WTC11 (cell line): Measurements from ENCODE around the gene DUOX1.

ENCODE experiments used
- CTCF ChIP-seq: fragments of 200-600 bp; IDR thresholded peaks from 2 replicates; pipeline ENCODE4 v1.8.0; 2022; ENCODE audit warnings: antibody characterized with exemption
- IRF2 ChIP-seq: sonication (generic); formaldehyde crosslinking; IDR thresholded peaks from 2 replicates; pipeline ENCODE4 v1.8.0; 2022; ENCODE audit warnings: low read depth, missing genetic modification reagents, borderline replicate concordance
- PRDM15 ChIP-seq: sonication (generic); formaldehyde crosslinking; IDR thresholded peaks from 2 replicates; pipeline ENCODE4 v1.8.0; 2022; ENCODE audit warnings: missing genetic modification reagents
- SP1 ChIP-seq: sonication (generic); formaldehyde crosslinking; conservative IDR thresholded peaks from 2 replicates; pipeline ENCODE4 v1.8.1; 2022; ENCODE audit warnings: missing genetic modification reagents
- TCF7 ChIP-seq: sonication (generic); formaldehyde crosslinking; IDR thresholded peaks from 2 replicates; pipeline ENCODE4 v1.8.0; 2022; ENCODE audit warnings: mild to moderate bottlenecking, low read depth, missing genetic modification reagents, moderate library complexity
- TEAD4 ChIP-seq: sonication (generic); formaldehyde crosslinking; IDR thresholded peaks from 2 replicates; pipeline ENCODE4 v1.8.0; 2022; ENCODE audit warnings: mild to moderate bottlenecking, missing genetic modification reagents
- ZNF121 ChIP-seq: sonication (generic); formaldehyde crosslinking; IDR thresholded peaks from 2 replicates; pipeline ENCODE4 v1.8.0; 2023; ENCODE audit warnings: missing genetic modification reagents
- TF ChIP-seq, protein P1 (sequence below): sonication (generic); formaldehyde crosslinking; IDR thresholded peaks from 2 replicates; pipeline ENCODE4 v1.8.0; 2022; ENCODE audit warnings: mild to moderate bottlenecking, missing genetic modification reagents

DNA sequence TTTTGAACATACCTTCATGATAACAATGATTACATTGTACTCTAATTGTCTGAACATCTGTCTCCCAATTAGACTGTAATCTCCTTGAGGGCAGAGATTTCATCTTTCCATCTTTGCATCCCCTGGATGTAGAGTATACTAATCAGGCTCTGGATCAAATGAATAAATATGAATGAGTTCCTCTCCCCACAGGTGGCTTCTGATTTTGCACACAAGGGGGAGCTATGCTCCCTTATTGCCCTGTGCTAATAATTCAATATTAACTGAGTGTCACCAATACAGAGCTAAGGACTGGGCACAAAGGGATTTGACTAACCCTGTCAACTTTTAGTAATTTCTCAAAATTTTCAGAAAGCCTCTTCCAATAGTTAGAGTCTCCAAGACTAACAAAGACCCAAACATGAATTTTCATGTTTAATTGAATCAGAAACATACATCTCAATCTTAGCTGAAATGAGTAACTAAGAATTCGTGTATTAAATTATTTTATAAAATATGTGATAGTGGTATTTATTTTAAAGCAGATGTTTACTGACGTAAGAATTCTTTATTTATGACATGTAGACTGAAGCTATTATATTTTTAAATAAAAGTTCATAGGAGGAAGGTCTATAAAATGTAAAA, 3.1 kb upstream of the DUOX1 start:
- TF ChIP-seq CTCF, result no peak
- TF ChIP-seq ZNF121 (CRISPR knock-in tag), result no peak
- no peak for TF ChIP-seq IRF2 (CRISPR knock-in tag)
- TF ChIP-seq TEAD4 (CRISPR knock-in tag), result no peak
- TF ChIP-seq PRDM15 (CRISPR knock-in tag), result no peak
- TF ChIP-seq, protein P1, sequence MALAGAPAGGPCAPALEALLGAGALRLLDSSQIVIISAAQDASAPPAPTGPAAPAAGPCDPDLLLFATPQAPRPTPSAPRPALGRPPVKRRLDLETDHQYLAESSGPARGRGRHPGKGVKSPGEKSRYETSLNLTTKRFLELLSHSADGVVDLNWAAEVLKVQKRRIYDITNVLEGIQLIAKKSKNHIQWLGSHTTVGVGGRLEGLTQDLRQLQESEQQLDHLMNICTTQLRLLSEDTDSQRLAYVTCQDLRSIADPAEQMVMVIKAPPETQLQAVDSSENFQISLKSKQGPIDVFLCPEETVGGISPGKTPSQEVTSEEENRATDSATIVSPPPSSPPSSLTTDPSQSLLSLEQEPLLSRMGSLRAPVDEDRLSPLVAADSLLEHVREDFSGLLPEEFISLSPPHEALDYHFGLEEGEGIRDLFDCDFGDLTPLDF (CRISPR knock-in tag), result no peak
- no peak for TF ChIP-seq TCF7 (CRISPR knock-in tag)
- TF ChIP-seq SP1 (CRISPR knock-in tag), result no peak
